Left lung (tissue), 10 donors: ENCODE data around the gene SLPI. TPM values are rescaled to one million over a fixed set of nuclear protein-coding genes. Genes with fewer than 3 reads are reported as not detected.

Experiments
- ATAC-seq: fragments of 200-7000 bp; cut with Tn5 transposase; one replicate; pipeline ENCODE4 v1.9.1; 2020; ENCODE audit warnings: moderate library complexity
- DNase-seq, 4 donors: peaks; one replicate each; pipeline ENCODE4 v3.0.0-alpha.2; 2013 to 2020
- H3K27ac ChIP-seq, 2 donors: fragments of 200-600 bp; sonication (generic) in 1 of 2; one replicate each; pipeline versions ENCODE4 v1.5.0 to v1.8.0; 2020 to 2021
- H3K27me3 ChIP-seq, 2 donors: fragments of 200-600 bp; sonication (generic) in 1 of 2; one replicate each; pipeline versions ENCODE4 v1.5.0 to v1.8.0; 2020 to 2021
- H3K36me3 ChIP-seq, 2 donors: fragments of 200-600 bp; sonication (generic) in 1 of 2; one replicate each; pipeline versions ENCODE4 v1.5.0 to v1.8.0; 2020 to 2021
- H3K4me1 ChIP-seq, 2 donors: fragments of 200-600 bp; one replicate each; pipeline ENCODE4 v1.8.0; 2021
- H3K4me3 ChIP-seq, 2 donors: fragments of 200-600 bp; sonication (generic) in 1 of 2; one replicate each; pipeline versions ENCODE4 v1.5.0 to v1.8.0; 2020 to 2021; ENCODE audit warnings: mild to moderate bottlenecking in 1 of 2
- H3K9me3 ChIP-seq, 2 donors: fragments of 200-600 bp; sonication (generic) in 1 of 2; one replicate each; pipeline versions ENCODE4 v1.5.0 to v1.8.0; 2020 to 2021
- CTCF ChIP-seq, 2 donors: fragments of 200-600 bp; sonication (generic) in 1 of 2; IDR thresholded peaks; one replicate each; pipeline versions ENCODE4 v1.5.0 to v1.8.0; 2021; ENCODE audit warnings: antibody characterized with exemption in 2 of 2
- intact Hi-C, 2 donors: fragments of 100-400 bp; cut with DNase I; formaldehyde crosslinking; loops; one replicate each; pipeline versions ENCODE4 v1.11.2 to v1.14.2; 2022
- polyA plus RNA-seq, 6 donors: library from polyadenylated mRNA; unstranded; fragments of 120-200 nt; gene quantifications; one replicate each; pipeline ENCODE4 v1.2.1, GENCODE V29; 2013; ENCODE audit not compliant: insufficient read length in 6 of 6
- total RNA-seq, 2 donors: library from RNA; stranded (reverse); fragmentation: NEBNext Ultra II Directional; extraction: Animal tissue kit (Norgen Biotek cat#: 25700); gene quantifications; one replicate each; pipeline ENCODE4 v1.2.1, GENCODE V29; 2021
- donor health status: DM: no; HTN: yes; CAD: no.
- donor health status: DM: no; HTN: no; CAD: no.

Gene SLPI
- total and polyA plus RNA-seq, 8 donors, result 1.9 to 672 (median 4.6) TPM

GRCh38 chr20:45293041-45294002, 39.0 kb upstream of the SLPI start:
- intact Hi-C loops, result no loop called here
- Histone ChIP-seq H3K27me3 (peaks cover 0 to 56% of the 10 kb centered on the region in 2 donors), H3K4me3 (peak overlapping the region; percentile 45 to 59), H3K36me3 (no peaks in the 10 kb centered on the region), H3K9me3 (no peaks in the 10 kb centered on the region), H3K27ac (peak overlapping the region; percentile 7 to 77), H3K4me1 (peaks cover 8 to 23% of the 10 kb centered on the region in 2 donors)
- peak; percentile 93 for ATAC-seq
- DNase-seq, result peak; percentile 59 to 97 (median 74)
- TF ChIP-seq CTCF (IDR thresholded peaks at IDR 0.05), result peak; percentile 92

GRCh38 chr20:45292343-45292742, 38.0 kb upstream of the SLPI start:
- intact Hi-C loops, result no loop called here
- Histone ChIP-seq H3K4me1 (peaks cover 8 to 23% of the 10 kb centered on the region in 2 donors), H3K27ac (no peak overlapping the region), H3K9me3 (no peaks in the 10 kb centered on the region), H3K27me3 (peaks cover 0 to 46% of the 10 kb centered on the region in 2 donors), H3K36me3 (no peaks in the 10 kb centered on the region), H3K4me3 (no peak overlapping the region)
- no peak for DNase-seq
- no peak for ATAC-seq
- TF ChIP-seq CTCF (IDR thresholded peaks at IDR 0.05), result no peak

GRCh38 chr20:45291526-45291925, 37.2 kb upstream of the SLPI start:
- no peak for ATAC-seq
- no peak overlapping the region for H3K4me3 ChIP-seq
- intact Hi-C loops, result no loop called here

GRCh38 chr20:45290677-45291355, 36.5 kb upstream of the SLPI start:
- intact Hi-C loops, result no loop called here
- peaks cover 0 to 41% of the 10 kb centered on the region in 2 donors for H3K27me3 ChIP-seq
- peak; percentile 82 to 93 for TF ChIP-seq CTCF (IDR thresholded peaks at IDR 0.05)
- peaks cover 8 to 23% of the 10 kb centered on the region in 2 donors for H3K4me1 ChIP-seq
- ATAC-seq (peak; percentile 88), DNase-seq (peak; percentile 59 to 90 (median 78))
- no peaks in the 10 kb centered on the region for H3K36me3 ChIP-seq
- no peak overlapping the region for H3K27ac ChIP-seq
- H3K9me3 ChIP-seq, result no peaks in the 10 kb centered on the region
- no peak overlapping the region for H3K4me3 ChIP-seq

More at GRCh38 chr20:45291526-45291925, 37.2 kb upstream of the SLPI start:
- DNase-seq, result no peak
- Histone ChIP-seq H3K9me3 (no peaks in the 10 kb centered on the region), H3K36me3 (no peaks in the 10 kb centered on the region), H3K27me3 (peaks cover 0 to 41% of the 10 kb centered on the region in 2 donors), H3K27ac (no peak overlapping the region), H3K4me1 (peaks cover 8 to 23% of the 10 kb centered on the region in 2 donors)
- TF ChIP-seq CTCF (IDR thresholded peaks at IDR 0.05), result no peak
